Stromal cell of bone marrow (primary cell): Measurements from ENCODE around the gene ALB.

Experiments
- DNase-seq: peaks from one replicate; pipeline ENCODE4 v3.0.0-alpha.2; 2012; ENCODE audit warnings: low read depth

The ALB gene

GRCh38 chr4:73451981-73452747 lies 48.1 kb downstream of the ALB start:
- no peak for DNase-seq

GRCh38 chr4:73452953-73453700 lies 49.0 kb downstream of the ALB start:
- no peak for DNase-seq

- no peak for DNase-seq
Observed at GRCh38 chr4:73453701-73454005, 49.6 kb downstream of the ALB start.

GRCh38 chr4:73454920-73455319 lies 50.8 kb downstream of the ALB start:
- no peak for DNase-seq

- no peak for DNase-seq
Observed at GRCh38 chr4:73456177-73457022, 52.3 kb downstream of the ALB start.

- no peak for DNase-seq
Observed at GRCh38 chr4:73458184-73459047, 54.3 kb downstream of the ALB start.

GRCh38 chr4:73459048-73459421 lies 54.9 kb downstream of the ALB start:
- DNase-seq = no peak

GRCh38 chr4:73460913-73461522 lies 56.9 kb downstream of the ALB start:
- no peak for DNase-seq

- DNase-seq = no peak
Observed at GRCh38 chr4:73468170-73468569, 64.1 kb downstream of the ALB start.

GRCh38 chr4:73470728-73471127 lies 66.6 kb downstream of the ALB start:
- DNase-seq = no peak
